Urinary bladder (tissue), 4 donors: ENCODE results near the gene PPP2R3B. TPM values are rescaled to one million over a fixed set of nuclear protein-coding genes. Genes with fewer than 3 reads are reported as not detected.

ENCODE experiments used
- DNase-seq: peaks from one replicate; pipeline ENCODE4 v3.0.0-alpha.2; 2015; ENCODE audit errors: extremely low spot score
- H3K27ac ChIP-seq: one replicate; pipeline ENCODE4 v1.5.1; 2013; ENCODE audit warnings: low read depth, mild to moderate bottlenecking, moderate library complexity
- H3K36me3 ChIP-seq: one replicate; pipeline ENCODE4 v1.6.1; 2013; ENCODE audit warnings: mild to moderate bottlenecking, moderate library complexity; ENCODE audit not compliant: insufficient read depth
- H3K4me1 ChIP-seq: one replicate; pipeline ENCODE4 v1.6.1; 2013; ENCODE audit warnings: mild to moderate bottlenecking, moderate library complexity; ENCODE audit not compliant: insufficient read depth
- H3K4me3 ChIP-seq: one replicate; pipeline ENCODE4 v1.5.1; 2013; ENCODE audit warnings: low read depth, low read length
- WGBS: extraction: QIAGEN DNeasy Blood & Tissue Kit; methylation state at CpG from one replicate; pipeline ENCODE4 v1.1.7; 2013; 5-methylcytosine and 5-hydroxymethylcytosine counted together
- polyA plus RNA-seq: library from polyadenylated mRNA; stranded (reverse); fragments of 200-250 nt; gene quantifications from one replicate; pipeline ENCODE4 v1.2.3, GENCODE V29; 2013
- total RNA-seq: library from RNA; depleted of rRNA; stranded (reverse); fragments of >200 nt; gene quantifications from one replicate; pipeline ENCODE4 v1.2.3, GENCODE V29; 2014
- donor health status: healthy with polysubstance abuse.
- donor health status: healthy.

The PPP2R3B gene
- total and polyA plus RNA-seq, 2 donors = 11.0 to 16.1 TPM

GRCh38 chrX:370963-371745, 15.6 kb downstream of the PPP2R3B start:
- no peaks in the 10 kb centered on the region for H3K36me3 ChIP-seq
- no peak overlapping the region for H3K27ac ChIP-seq
- WGBS = 92% methylated on average over 48 of the region's 48 CpGs
- no peak for DNase-seq
- no peak overlapping the region for H3K4me3 ChIP-seq
- no peaks in the 10 kb centered on the region for H3K4me1 ChIP-seq

DNA sequence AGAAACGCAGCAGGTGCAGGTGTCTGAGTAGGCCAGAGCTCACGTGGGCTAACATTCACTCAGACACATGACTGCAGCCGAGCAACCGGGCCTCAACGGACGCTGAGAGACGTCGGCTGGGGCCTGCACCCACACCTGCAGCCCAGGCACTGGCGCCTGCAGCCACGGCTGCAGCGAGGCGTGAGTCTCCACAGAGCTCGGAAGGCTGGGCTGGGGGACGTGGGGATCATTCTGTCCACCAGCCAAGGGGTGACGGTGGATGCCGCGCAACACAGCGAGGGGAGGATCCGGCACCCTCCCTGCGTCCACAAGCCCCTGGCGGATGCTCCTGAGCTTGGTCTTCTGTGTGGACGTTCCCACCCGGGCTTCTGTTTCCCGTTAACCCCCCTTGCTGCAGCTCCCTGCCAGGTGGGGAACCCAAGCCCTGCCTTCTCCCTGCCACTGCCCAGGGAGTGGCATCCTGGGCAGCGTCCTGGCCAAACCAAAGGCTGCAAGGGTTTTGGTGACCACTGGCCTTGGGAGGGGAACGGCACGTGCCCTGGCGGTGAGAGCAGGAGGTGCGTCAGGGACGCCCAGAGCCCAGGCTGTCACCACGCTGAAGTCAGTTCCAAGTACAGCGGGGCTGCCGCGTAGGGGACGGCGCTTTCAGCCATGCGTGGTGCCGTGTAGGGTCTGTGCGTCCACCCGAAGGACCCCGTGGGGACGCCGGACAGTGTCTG, 16.3 kb downstream of the PPP2R3B start:
- Histone ChIP-seq H3K27ac (no peak overlapping the region), H3K36me3 (no peaks in the 10 kb centered on the region), H3K4me3 (no peak overlapping the region), H3K4me1 (no peaks in the 10 kb centered on the region)
- WGBS = 94% methylated on average over 43 of the region's 43 CpGs
- no peak for DNase-seq

DNA sequence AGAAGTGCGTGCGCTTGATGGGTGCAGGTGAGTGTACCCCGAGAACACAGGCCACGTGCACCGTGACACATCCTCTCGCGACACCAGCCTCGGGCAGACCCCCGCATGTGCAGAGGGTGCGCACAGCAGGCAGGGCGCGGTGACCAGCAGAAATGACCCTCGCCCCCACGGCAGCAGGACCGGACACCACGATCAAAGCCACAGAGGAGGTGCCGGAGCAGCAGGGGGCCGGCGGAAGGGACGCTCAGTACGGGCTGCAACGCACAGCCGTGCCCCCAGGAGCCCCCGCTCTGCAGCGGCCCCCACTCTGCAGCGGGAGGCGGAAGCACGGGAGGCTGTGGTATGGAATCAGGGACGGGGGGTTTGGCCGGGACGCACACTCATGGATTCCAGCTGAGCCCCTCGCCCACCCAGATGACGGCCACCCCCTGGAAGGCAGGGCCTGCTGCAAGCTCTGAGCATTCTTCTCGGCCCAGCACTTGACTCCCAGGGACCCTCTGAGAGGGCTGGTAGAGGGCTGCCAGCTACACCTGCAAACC, 17.1 kb downstream of the PPP2R3B start:
- 94% methylated on average over 34 of the region's 34 CpGs for WGBS
- no peaks in the 10 kb centered on the region for H3K36me3 ChIP-seq
- H3K4me3 ChIP-seq = no peak overlapping the region
- H3K27ac ChIP-seq = no peak overlapping the region
- DNase-seq = no peak
- H3K4me1 ChIP-seq = no peaks in the 10 kb centered on the region

GRCh38 chrX:368811-369562, 17.7 kb downstream of the PPP2R3B start:
- H3K27ac ChIP-seq = no peak overlapping the region

DNA sequence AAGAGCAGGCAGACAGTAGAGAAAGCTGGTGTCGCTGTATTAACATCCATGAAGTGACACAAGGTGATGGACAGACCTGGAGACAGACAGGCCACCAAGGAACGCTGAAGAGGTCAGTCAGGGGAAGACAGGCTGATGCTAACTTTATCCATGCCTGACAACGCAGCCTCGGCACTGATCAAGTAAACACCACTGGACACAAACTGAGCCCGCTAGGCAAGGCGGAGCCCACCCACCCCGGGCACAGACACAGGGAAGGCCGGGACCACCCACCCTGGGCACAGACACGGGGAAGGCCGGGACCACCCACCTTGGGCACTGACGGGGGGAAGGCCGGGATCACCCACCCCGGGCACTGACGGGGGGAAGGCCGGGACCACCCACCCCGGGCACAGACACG, 18.8 kb downstream of the PPP2R3B start:
- Histone ChIP-seq H3K27ac (no peak overlapping the region), H3K4me3 (no peak overlapping the region), H3K4me1 (no peaks in the 10 kb centered on the region), H3K36me3 (no peaks in the 10 kb centered on the region)
- 84% methylated on average over 17 of the region's 17 CpGs for WGBS
- DNase-seq = no peak

More at GRCh38 chrX:368811-369562, 17.7 kb downstream of the PPP2R3B start:
- H3K4me3 ChIP-seq = no peak overlapping the region
- no peak for DNase-seq
- 46% methylated on average over 25 of the region's 25 CpGs for WGBS
- H3K36me3 ChIP-seq = no peaks in the 10 kb centered on the region
- H3K4me1 ChIP-seq = no peaks in the 10 kb centered on the region

- Histone ChIP-seq H3K4me1 (no peaks in the 10 kb centered on the region), H3K4me3 (no peak overlapping the region), H3K27ac (no peak overlapping the region), H3K36me3 (no peaks in the 10 kb centered on the region)
- 90% methylated on average over 16 of the region's 16 CpGs for WGBS
- DNase-seq = no peak
Measured at GRCh38 chrX:367349-367748, 19.4 kb downstream of the PPP2R3B start.

GRCh38 chrX:363621-364375, 22.9 kb downstream of the PPP2R3B start:
- Histone ChIP-seq H3K27ac (no peak overlapping the region), H3K4me3 (no peak overlapping the region), H3K36me3 (no peaks in the 10 kb centered on the region), H3K4me1 (no peaks in the 10 kb centered on the region)
- no peak for DNase-seq
- WGBS = 97% methylated on average over 37 of the region's 37 CpGs

DNA sequence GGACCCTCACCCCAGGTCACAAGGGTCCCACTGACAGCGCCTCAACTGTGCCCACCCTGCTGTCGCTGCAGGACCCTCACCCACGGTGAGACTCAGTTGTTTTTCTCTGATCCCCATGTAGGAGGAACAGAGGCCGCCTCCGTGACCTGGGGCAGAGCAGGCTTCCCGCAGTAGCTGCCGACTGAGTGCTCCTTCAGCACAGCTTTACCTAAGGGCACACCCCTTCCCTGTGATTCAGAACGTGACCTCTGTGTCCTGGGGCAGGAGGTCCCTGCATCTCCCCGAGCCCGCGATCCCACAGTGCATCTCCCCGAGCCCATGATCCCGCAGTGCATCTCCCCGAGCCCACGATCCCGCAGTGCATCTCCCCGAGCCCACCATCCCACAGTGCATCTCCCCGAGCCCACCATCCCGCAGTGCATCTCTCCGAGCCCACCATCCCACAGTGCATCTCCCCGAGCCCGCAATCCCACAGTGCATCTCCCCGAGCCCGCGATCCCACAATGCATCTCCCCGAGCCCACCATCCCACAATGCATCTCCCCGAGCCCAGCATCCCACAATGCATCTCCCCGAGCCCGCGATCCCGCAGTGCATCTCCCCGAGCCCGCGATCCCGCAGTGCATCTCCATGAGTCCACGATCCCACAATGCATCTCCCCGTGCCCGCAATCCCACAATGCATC, 23.6 kb downstream of the PPP2R3B start:
- 81% methylated on average over 38 of the region's 38 CpGs for WGBS
- Histone ChIP-seq H3K4me1 (no peaks in the 10 kb centered on the region), H3K4me3 (no peak overlapping the region), H3K27ac (no peak overlapping the region), H3K36me3 (no peaks in the 10 kb centered on the region)
- DNase-seq = no peak

DNA sequence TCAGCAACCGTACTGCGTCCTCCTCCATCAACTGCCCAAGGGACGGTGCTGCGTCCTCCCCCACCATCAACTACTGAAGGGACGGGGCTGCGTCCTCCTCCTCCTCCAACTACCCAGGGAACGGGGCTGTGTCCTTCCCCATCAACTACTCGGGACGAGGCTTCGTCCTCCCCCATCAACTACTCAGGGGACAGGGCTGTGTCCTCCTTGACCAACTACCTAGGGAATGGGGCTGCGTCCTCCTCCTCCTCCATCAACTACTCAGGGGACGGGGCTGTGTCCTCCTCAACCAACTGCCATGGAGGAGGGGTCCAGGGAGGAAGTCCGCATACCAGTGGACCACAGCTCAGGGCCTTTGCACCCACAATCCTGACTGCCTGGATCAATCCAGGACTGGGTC, 24.4 kb downstream of the PPP2R3B start:
- 96% methylated on average over 13 of the region's 13 CpGs for WGBS
- Histone ChIP-seq H3K4me3 (no peak overlapping the region), H3K36me3 (no peaks in the 10 kb centered on the region), H3K4me1 (no peaks in the 10 kb centered on the region), H3K27ac (no peak overlapping the region)
- no peak for DNase-seq

DNA sequence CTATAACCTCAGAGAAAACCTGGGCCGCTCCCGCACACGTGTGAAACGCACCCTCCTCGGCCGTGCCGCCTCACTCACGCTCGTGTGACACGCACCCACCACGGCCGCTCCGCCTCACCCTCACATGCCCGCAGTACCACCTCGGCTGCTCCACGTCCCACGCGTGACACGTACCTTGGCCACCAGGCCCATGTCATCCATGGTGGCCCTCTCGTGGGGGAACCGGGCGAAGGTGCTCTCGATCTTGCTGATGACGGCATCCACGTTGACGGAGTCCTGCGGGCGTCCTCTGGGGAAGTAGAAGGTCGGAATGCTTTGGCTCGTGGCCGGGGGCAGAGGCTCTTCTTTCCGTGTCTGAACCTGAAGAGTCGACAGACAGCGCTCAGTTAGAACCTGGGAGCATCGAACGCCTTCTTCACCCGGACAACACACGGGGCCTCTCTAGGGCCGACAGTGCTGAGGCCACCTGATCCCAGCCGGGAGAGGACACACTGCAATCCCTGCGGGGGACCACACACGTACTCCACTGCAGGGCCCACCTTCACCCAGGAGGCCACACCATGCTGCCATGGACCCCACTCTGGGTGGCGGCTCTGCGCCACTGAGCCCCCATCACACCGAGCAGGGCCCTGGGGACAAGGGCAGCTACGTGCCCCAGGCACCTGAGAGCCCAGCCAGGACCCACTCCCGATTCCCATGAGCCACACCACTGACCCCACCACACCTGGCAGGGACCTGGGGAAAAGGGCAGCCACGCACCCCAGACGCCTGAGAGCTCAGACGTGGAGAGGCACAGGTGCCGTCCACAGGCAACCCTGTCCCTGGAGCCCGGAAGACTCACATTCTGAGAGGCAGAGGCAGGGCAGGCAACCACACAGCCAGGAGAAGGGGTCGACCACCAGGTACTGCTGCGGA, 25.2 kb downstream of the PPP2R3B start:
- no peaks in the 10 kb centered on the region for H3K36me3 ChIP-seq
- no peak for DNase-seq
- H3K4me3 ChIP-seq = no peak overlapping the region
- 97% methylated on average over 54 of the region's 54 CpGs for WGBS
- H3K27ac ChIP-seq = no peak overlapping the region
- H3K4me1 ChIP-seq = no peaks in the 10 kb centered on the region

- no peak for DNase-seq
- H3K4me3 ChIP-seq = no peak overlapping the region
- no peak overlapping the region for H3K27ac ChIP-seq
- H3K4me1 ChIP-seq = no peaks in the 10 kb centered on the region
- WGBS = 96% methylated on average over 26 of the region's 26 CpGs
- no peaks in the 10 kb centered on the region for H3K36me3 ChIP-seq
Measured at GRCh38 chrX:360496-361150, 26.1 kb downstream of the PPP2R3B start.
